ENCODE data around the gene ZNG1B. TPM values are rescaled to one million over a fixed set of nuclear protein-coding genes. Genes with fewer than 3 reads are reported as not detected.
"Not testable (repeated sequence)": the region's sequence is repeated elsewhere in the genome, so short reads cannot be mapped to it uniquely, and the experiment has no call there.

ZNG1B gene
- total RNA-seq, 3 donors from 2014 or later: 26.2 to 33.5 (median 27.8) TPM

DNA sequence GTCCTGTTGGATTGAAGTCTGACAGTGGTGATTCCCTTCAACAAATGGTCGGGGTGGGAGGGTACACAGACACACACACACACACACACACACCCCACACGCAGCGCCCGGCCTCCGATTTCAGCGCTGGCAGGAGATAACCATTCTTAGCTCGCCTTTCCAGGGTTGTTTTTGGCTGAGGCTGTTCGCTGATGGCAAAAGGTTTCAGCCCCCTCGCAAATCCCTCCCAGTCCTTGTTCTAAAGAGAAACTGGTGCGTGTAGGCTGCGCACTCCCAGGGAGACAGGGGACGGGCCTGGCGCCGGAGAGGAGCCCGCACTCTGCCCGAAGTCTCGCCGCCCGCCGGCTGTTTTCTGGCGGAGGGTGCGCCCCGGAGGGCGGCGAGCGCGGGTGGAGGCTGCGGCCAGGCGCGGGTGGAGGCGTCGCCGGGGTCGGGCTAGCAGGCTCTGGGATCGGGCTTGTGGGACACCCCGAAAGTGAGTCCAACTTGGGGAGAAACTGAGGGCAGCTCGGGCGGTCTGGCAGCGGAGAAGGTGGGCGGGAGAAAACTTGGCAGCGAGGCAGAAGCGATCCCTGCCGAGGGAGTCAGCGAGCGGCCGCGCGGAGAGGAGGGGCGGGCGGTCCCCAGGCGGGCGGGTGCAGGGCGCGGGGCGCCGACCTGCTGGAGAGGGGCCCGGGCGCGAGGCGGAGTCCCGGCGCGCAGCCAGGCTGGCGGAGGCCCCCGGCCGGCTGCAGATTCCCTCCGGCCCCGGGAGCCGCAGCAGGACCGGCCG, 103.9 kb downstream of the ZNG1B start:
- H3K4me3 ChIP-seq: peak overlapping the region; percentile 9
- peak; percentile 68 for ATAC-seq
- intact Hi-C loops (cut with DNase I, micrococcal nuclease); H3K9me3 ChIP-seq; H3K4me1 ChIP-seq (ENCODE audit: low read depth); H3K36me3 ChIP-seq (ENCODE audit: low read depth): not testable (repeated sequence)
- DNase-seq: peak; percentile 23 to 52 (median 51)

DNA sequence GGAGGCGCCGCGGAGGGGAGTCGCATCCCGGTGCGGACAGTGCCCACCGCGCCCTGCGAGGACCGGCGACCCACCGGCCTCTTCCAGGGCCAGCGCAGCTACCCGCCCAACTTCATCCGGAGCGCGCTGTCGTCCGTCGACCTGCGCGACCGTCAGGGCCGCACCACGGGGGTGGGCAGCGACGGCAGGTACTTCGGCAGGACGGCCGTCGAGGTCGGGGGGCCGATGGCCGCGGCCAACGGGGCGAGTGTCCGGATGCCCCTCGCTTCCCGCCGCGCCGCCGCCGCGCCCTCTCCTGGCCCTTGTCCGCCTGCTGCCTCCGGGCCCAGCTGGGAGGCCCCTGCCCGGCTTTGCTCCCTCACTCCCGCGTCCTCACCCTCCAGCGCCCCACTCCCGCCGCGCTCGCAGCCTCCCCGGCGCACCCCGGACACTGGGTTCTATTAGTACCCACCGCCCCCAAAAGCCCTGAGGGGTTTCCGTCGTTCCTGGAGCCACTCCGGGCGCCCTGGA, 104.5 kb downstream of the ZNG1B start:
- H3K4me1 ChIP-seq (ENCODE audit: low read depth); H3K36me3 ChIP-seq (ENCODE audit: low read depth); intact Hi-C loops (cut with DNase I, micrococcal nuclease); H3K9me3 ChIP-seq: not testable (repeated sequence)
- ATAC-seq (peak; percentile 61), DNase-seq (peak in 1 of 3 donors; percentile 23)
- H3K4me3 ChIP-seq: peak overlapping the region; percentile 9

DNA sequence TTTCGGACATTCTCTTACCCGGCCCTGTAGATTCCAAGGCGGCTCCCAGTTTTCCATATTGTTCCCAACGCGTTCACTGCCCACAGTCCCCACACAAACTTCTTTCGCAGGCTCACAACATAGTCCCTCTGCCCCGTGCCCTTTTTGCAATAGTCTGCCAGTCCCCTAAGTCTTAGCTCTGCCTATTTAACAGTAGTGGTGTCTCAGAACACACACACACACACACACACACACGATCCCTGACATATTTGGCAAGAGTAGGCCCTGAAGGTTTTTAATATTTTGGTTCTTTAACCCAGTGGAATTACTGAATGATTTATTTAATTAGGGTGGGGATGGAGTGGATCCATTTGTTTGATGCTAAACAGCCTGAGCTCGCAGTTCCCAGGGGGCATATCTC, 105.0 kb downstream of the ZNG1B start:
- H3K9me3 ChIP-seq; H3K4me3 ChIP-seq; H3K36me3 ChIP-seq (ENCODE audit: low read depth); intact Hi-C loops (cut with DNase I, micrococcal nuclease); H3K4me1 ChIP-seq (ENCODE audit: low read depth): not testable (repeated sequence)
- ATAC-seq: peak; percentile 13
- peak in 1 of 3 donors; percentile 19 for DNase-seq

Other genes with a start within 250 kb of the ZNG1B start
- gene PAX8, start 158.8 kb upstream of the ZNG1B start, total RNA-seq: 1 to 10 TPM in 2 of 3 donors, under 1 TPM in 1; 0.82 to 6.2 (median 4.8) TPM
- gene FOXD4L1, start 61.0 kb downstream of the ZNG1B start, total RNA-seq: under 1 TPM in 2 of 3 donors, not detected in 1; 0.17 to 0.32 TPM
- 10 to 100 TPM; 14.2 to 25.1 (median 15.4) TPM for gene RABL2A, start 189.6 kb downstream of the ZNG1B start, total RNA-seq

All from mucosa of descending colon (tissue), 3 donors.